HG02678 (cell line): Measurements from ENCODE around the gene NUP210L.
"Not testable (repeated sequence)": the region's sequence is repeated elsewhere in the genome, so short reads cannot be mapped to it uniquely, and the experiment has no call there.

Source experiments
- ATAC-seq: cut with Tn5 transposase; IDR thresholded peaks from one replicate; pipeline ENCODE4 v1.9.1; 2021; ENCODE audit warnings: mild to moderate bottlenecking, moderate library complexity; ENCODE audit not compliant: unreplicated experiment

Gene NUP210L

DNA sequence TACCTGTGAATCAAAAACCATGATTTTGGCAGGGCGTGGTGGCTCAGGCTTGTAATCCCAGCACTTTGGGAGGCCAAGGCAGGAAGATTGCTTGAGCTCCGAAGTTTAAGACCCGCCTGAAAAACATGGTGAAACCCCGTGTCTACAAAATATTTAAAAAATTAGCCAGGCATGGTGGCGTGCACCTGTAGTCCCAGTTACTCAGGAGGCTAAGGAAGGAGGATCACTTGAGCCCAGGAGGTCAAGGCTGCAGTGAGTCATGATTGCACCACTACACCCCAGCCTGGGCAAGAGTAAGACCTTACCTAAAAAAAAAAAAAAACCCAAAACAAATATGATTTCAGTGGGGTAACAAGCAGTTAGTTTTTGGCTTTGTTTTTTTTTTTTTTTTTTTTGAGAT lies 54.7 kb downstream of the NUP210L start:
- ATAC-seq, result not testable (repeated sequence)

DNA sequence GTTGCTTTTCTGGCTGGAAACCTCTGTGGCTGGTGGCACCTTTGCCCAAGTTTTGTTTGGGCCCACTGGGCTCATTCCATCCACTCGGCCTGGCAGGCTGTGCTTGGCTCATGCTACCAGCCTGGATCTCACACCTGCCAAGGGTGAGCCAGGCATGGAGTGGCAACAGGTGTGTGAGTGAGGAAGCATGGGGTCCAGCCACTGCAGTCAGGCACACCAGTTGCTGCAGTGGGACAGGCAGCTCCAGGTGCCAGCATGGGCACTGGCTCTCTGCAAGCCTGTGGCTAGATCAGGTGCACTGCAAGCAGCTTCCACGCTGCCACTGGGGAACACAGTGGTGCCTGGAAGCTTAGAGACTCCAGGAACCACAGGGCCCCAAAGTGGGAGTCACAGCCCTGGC lies 57.0 kb downstream of the NUP210L start:
- ATAC-seq, result no peak

DNA sequence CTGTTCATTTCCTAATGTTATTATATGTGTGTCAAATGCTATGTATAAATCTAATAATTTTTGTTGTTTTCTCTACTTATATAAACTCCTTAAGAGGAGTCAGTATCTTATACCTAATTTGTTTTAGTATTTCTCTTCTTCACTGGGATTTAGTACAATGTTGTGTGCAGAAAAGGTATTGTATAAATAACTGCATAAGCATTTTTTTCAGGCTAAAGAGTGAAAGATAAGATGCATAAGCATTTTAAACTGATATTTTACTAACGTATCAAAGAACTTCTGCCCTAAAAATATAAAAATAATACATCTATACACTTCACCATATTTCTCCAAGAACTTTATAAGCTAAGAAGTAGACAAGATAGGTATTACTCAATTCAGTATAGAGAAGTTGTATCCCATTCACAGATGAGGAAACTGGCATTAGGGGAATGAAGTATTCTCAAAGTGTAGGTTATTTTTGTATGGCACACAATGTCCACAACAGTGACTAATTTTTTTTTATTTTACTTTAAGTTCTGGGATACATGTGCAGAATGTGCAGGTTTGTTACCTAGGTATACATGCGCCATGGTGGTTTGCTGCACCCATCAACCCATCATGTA lies 59.3 kb downstream of the NUP210L start:
- ATAC-seq, result no peak

DNA sequence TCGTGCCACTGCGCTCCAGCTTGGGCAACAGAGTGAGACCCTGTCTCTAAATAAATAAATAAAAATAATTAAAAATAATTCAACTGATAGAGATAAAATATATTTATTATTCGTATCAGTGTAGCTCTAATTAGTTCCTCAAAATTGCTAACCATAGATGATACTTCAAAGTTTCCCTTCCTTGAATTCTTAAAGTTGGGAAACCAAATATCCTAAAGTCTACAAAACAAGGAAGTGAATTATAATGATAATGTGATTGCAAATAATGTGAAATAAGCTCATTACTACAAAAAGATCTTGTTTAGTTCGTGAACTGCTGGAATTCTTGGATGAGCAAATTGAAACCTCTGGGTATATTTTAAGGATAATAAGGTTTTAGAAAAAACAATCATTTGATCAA lies 60.5 kb downstream of the NUP210L start:
- ATAC-seq, result no peak

DNA sequence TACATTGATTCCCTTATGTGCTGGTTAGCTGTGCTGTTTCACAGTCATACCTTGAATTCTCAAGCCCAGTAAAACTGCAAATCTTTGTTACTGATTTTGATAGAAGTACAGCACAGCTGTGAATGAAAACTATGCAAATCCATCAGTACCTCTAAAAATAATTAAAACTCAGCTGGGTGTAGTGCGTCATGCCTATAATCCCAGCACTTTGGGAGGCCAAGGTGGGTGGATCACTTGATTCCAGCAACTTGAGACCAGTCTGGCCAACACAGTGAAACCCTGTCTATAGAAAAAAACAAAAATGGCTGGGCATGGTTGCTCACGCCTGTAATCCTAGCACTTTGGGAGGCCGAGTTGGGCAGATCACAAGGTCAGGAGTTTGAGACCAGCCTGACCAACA lies 61.2 kb downstream of the NUP210L start:
- ATAC-seq, result no peak

DNA sequence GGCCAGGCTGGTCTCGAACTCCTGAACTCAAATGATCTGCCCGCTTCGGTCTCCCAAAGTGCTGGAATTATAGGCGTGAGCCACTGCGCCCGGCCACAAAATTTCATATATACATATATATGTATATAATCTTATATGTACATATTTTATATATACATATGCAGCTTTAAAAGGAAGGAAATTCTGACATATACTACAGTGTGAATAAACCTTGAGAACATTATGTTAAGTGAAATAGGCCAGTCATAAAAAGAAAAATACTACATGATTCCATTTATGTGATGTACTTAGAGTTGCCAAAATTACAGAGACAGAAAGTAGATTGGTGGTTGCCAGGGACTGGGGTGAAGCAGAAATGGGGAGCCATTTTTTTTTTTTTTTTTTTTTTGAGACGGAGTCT lies 63.2 kb downstream of the NUP210L start:
- ATAC-seq, result no peak

DNA sequence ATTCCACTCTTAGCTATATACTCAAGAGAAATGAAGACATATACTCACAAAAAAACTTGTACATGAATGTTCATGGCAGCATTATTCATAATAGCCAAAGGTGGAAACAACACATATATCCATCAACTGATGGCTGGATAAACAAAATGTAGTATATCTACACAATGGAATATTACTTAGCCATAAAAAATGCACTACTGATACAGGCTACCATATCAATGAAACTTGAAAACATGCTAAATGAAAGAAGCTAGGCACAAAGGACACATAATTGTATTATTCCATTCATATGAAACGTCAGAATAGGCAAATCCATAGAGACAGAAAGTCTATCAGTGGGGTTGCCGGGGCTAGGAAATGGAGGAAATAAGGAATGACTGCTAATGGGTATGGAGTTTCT lies 67.3 kb downstream of the NUP210L start:
- ATAC-seq, result no peak

DNA sequence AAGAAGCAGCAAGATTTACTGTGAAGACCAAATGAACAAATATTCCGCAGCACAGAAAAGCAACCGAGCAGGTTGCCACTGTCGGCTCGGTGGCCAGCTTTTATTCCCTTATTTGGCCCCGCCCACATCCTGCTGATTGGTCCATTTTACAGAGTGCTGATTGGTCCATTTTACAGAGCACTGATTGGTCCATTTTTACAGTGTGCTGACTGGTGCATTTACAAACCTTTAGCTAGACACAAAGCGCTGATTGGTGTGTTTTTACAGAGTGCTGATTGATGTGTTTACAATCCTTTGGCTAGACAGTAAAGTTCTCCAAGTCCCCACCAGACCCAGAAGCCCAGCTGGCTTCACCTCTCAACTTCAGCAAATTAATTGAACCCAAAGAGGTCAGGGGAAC lies 71.8 kb downstream of the NUP210L start:
- ATAC-seq, result not testable (repeated sequence)

DNA sequence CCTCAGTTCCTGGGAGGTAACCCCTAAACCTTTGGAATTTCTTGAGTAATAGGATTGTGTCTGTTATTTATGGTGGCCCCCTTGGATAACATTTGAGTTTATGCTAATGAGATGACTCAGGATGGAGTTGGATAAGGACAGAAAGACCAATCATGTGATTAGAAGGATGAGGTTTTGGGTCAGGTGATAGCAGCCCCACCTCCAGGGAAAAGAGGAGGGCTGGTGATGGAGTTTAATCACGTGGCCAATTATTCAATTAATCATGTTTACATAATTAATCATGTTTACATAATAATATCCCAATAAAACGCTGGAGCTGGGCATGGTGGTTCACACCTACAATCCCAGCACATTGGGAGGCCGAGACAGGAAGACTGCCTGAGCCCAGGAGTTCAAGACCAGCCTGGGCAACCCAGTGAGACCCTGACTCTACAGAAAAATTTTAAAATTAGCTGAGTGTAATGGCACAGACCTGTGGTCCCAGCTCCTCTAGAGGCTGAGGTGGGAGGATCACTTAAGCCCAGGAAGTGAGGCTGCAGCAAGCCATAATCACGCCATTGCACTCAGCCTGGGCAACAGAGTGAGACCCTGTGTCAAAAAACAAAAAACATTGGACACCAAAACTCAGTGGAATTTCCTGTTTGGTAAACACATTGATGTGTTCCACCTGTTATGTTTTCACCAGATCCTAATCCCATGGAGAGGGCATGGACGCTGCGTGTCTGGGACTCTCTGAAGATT lies 73.3 kb downstream of the NUP210L start:
- no peak for ATAC-seq

DNA sequence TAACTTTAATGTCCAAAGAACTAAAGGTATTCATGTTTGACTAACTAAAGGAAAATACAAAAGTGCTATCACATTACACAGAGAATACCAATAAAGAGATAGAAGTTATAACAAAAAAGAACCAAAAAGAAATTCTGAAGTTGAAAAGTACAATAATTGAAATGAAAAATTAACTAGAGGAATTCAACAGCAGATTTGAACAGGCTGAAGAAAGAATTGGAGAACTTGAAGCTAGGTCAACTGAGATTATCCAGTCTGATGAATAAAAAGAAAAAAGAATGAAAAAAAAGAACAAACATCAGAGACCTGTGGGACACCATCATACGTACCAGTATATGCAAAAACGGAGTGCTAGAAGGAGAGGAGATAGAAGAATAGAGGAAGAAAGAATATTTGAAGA lies 78.5 kb downstream of the NUP210L start:
- no peak for ATAC-seq

DNA sequence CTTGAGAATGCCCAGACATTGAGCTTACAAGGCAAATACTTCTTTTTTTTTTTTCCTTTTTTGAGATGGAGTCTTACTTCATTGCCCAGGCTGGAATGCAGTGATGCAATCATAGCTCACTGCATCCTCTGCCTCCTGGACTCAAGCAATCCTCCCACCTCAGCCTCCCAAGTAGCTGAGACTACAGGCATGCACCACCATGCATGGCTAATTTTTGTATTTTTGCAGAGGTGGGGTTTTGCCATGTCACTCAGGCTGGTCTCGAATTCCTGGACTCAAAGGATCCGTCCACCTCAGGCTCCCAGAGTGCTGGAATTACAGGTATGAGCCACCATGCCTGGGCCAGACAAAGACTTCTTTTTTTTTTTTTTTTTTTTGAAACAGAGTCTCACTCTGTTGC lies 79.1 kb downstream of the NUP210L start:
- ATAC-seq, result no peak

DNA sequence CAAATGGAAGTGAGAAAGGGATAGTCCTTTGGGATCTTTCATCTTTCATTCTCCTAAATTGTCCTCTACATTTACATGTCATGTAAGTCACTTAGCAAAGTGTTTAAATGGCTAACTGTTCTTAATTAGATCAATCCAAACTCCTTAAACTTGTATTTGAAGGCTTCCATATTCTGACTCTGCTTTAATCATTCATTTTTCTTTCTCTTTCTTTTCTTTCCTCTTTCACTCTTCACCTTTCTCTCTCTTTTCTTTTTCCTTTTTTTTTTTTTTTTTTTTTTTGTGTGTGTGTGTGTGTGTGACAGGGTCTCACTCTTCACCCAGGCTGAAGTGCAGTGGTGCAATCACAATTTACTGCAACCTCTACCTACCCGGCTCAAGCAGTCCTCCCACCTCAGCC lies 92.6 kb downstream of the NUP210L start:
- no peak for ATAC-seq

DNA sequence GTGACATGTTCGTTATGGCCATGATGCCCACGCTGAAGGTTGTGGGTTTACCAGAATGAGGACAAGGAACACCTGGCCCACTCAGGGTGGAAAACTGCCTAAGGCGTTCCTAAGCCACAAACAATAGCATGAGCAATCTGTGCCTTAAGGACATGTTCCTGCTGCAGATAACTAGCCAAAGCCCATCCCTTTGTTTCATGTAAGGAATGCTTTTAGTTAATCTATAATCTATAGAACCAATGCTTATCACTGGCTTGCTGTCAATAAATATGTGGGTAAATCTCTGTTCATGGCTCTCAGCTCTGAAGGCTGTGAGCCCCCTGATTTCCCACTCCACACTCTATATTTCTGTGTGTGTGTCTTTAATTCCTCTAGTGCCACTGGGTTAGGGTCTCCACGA lies 107.4 kb downstream of the NUP210L start:
- not testable (repeated sequence) for ATAC-seq

DNA sequence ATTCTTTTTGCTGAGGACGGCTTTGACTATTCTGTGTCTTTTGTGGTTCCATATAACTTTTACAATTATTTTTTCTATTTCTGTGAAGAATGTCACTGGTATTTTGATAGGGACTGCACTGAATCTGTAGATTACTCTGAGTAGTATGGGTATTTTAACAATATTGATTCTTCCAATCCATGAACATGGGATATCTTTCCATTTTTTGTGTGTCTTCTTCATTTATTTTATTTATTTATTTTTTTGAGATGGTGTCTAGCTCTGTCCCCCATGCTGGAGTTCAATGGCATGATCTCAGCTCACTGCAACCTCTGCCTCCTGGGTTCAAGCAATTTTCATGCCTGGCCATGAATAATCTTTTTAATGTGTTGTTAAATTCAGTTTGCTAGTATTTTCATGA lies 121.2 kb downstream of the NUP210L start:
- not testable (repeated sequence) for ATAC-seq

DNA sequence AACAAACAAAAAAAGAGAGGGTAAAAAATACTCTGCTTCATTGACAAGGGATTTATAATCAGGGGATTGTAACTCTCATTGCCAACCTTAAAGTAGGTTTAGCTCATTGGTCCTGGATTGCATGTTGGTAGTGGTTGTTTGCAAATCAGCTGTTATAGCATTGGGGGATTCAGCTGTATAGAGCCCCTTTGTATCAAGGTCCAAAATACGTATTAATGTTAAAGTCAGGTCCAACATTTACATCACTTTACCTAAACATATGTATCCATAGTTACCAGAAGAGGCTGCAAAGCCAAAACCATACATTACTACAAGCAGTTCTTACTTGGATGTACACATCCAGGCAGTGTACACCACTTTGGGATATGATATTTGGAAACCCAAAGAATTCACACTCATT lies 134.9 kb downstream of the NUP210L start:
- no peak for ATAC-seq

DNA sequence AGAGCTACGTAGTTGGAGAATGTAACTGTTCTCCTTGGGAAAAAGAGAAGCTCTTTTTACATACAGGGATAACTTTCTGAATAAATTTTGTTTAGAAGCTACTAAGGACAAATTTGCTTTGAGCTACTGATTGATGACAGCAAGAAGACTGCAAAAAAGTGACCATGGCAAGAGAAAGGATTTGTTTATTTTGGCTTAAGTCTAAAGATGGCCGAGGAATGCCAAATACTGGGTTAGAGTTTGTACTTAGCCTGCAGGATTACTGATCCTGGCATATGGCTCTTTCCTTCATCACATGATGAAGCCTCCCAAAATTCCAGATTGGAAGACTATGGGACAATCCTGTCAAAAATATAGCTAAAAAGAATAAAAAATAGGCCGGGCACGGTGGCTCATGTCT lies 135.6 kb downstream of the NUP210L start:
- no peak for ATAC-seq

DNA sequence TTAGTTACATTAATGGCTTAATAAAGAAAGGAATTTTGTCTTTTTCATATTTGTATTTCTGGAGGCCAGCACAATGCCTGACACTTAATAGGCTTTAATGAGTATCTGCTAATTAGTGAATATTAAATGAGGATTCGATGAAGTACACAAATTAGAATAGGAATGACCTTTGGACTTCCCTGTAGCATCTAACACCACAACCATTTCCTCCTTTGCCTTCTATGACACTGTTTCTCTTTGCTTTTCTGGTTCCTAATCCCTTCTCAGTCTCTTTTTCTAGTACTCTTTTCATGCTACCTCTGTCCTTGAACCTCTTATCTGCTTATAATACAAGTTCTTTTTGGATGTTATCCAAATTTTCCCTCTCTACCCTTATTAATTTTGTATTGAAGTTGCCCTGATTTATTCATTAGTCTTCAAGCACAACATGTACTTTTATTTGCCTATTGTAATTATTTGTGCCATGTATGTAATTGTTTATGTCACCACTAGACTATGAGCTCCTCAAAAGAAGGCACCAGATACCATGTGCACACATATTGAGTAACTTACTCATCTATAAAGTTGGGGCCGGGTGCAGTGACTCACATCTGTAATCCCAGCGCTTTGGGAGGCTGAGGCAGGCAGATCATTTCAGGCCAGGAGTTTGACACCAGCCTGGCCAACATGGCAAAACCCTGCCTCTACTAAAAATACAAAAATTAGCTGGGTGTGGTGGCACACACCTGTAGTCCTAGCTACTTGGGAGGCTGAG lies 140.5 kb downstream of the NUP210L start:
- no peak for ATAC-seq

DNA sequence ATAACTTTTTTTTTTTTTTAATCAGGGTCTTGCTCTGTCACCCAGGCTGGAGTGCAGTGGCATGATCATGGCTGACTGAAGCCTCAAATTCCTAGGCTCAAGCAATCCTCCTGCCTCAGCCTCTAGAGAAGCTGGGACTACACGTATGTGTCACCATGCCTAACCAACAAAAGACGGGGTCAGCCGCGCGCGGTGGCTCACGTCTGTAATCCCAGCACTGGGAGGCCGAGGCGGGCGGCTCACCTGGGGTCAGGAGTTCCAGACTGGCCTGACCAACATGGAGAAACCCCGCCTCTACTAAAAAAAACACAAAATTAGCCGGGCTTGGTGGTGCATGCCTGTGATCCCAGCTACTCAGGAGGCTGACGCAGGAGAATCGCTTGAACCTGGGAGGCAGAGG lies 142.3 kb downstream of the NUP210L start:
- ATAC-seq, result not testable (repeated sequence)

DNA sequence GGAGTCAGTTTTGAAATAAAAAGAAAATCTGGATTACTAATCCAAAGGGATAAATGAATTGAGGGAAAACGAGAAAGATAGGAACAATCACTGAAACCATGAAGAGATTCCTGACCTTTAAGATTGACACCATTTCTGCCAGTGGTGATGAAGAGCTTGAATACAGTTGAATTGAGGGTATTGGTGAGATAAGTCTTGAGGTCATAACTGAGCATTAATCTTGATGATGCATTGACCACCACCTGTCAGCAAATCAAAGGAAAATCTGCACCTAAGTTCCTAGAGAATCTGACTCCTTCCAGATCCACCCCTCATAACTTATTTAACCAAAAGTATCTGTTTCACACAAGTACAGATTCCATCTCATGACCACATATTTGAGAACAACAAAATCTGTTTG lies 142.7 kb downstream of the NUP210L start:
- no peak for ATAC-seq

DNA sequence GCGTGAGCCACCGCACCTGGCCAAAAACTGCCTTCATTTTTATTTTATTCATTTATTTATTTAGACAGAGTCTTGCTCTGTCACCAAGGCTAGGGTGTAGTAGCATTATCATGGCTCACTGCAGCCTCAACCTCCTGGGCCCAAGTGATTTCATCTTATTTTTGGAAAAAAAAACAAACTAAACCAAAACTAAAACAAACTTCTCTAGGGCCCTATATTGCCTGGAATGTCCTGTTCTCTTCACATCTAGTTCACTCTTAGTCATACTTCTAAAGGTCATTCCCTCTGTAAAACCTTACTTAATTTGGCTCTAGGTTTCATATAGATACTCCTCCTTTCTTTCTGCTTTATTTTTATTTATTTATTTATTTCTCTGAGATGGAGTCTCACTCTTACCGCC lies 148.7 kb downstream of the NUP210L start:
- ATAC-seq, result no peak

DNA sequence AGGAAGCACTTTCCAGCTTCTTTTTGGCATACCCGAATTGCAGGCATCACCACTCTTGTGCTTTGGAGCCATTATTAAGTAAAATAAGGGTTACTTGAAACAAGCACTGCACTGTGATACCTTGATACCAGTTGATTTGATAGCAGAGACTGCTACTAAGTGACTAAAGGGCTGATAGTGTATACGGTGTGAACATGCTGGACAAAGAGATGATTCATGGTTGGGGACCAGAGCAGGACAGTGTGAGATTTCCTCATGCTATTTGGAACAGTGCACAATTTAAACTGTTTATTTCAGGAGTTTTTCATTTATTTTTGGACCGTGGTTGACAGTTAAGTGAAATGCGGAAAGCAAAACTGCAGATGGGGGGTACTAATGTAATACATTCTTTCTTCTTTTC lies 154.5 kb downstream of the NUP210L start:
- no peak for ATAC-seq

DNA sequence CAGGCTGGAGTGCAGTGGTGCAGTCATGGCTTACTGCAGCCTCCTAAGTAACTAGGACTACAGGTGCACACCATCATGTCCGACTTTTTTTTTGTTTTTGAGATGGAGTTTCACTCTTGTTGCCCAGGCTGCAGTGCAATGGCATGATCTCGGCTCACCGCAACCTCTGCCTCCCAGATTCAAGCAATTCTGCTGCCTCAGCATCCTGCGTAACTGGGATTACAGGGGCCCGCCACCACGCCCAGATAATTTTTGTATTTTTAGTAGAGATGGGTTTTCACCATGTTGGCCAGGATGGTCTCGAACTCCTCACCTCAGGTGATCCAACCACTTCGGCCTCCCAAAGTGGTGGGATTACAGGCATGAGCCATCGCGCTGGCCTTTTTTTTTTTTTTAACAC lies 158.0 kb downstream of the NUP210L start:
- ATAC-seq, result not testable (repeated sequence)
